Psoas muscle (tissue), 8 donors: ENCODE measurements around the gene CCDC184. TPM values are rescaled to one million over a fixed set of nuclear protein-coding genes. Genes with fewer than 3 reads are reported as not detected.
"Not testable (repeated sequence)": the region's sequence is repeated elsewhere in the genome, so short reads cannot be mapped to it uniquely, and the experiment has no call there.

Experiments used
- ATAC-seq, 4 donors: fragments of 200-7000 bp; cut with Tn5 transposase; one replicate each; pipeline ENCODE4 v1.9.1; 2020; ENCODE audit warnings: moderate library complexity in 3 of 4, mild to moderate bottlenecking in 2 of 4
- DNase-seq, 2 donors: peaks; one replicate each; pipeline ENCODE4 v3.0.0-alpha.2; 2020
- H3K27ac ChIP-seq: fragments of 200-600 bp; one replicate; pipeline ENCODE4 v1.8.0; 2022
- H3K27me3 ChIP-seq, 3 donors: fragments of 200-600 bp in 1 of 3; one replicate each; pipeline versions ENCODE4 v1.6.1 to v1.8.0; 2013 to 2022; ENCODE audit warnings: low read length in 2 of 3, mild to moderate bottlenecking in 2 of 3, moderate library complexity in 1 of 3; ENCODE audit not compliant: insufficient read depth in 3 of 3
- H3K36me3 ChIP-seq, 2 donors: fragments of 200-600 bp in 1 of 2; one replicate each; pipeline versions ENCODE4 v1.6.1 to v1.8.0; 2013 to 2022; ENCODE audit warnings: low read depth in 1 of 2, mild to moderate bottlenecking in 1 of 2, moderate library complexity in 1 of 2; ENCODE audit not compliant: insufficient read depth in 1 of 2
- H3K4me1 ChIP-seq: fragments of 200-600 bp; one replicate; pipeline ENCODE4 v1.8.0; 2022
- H3K4me3 ChIP-seq: fragments of 200-600 bp; one replicate; pipeline ENCODE4 v1.8.0; 2022; ENCODE audit warnings: mild to moderate bottlenecking
- H3K9me3 ChIP-seq: fragments of 200-600 bp; one replicate; pipeline ENCODE4 v1.8.0; 2022
- WGBS, 3 donors: extraction: QIAGEN DNeasy Blood & Tissue Kit; methylation state at CpG; one replicate each; pipeline versions ENCODE4 v1.1.6 to v1.1.7; 2013; 5-methylcytosine and 5-hydroxymethylcytosine counted together
- intact Hi-C, 2 donors: fragments of 100-400 bp; cut with DNase I; formaldehyde crosslinking; loops; one replicate each; pipeline versions ENCODE4 v1.11.0 to v1.14.2; 2022
- polyA plus RNA-seq, 3 donors: library from polyadenylated mRNA; stranded (reverse); fragments of 200-250 nt; gene quantifications; one replicate each; pipeline ENCODE4 v1.2.3, GENCODE V29; 2013
- total RNA-seq, 4 donors: library from RNA; stranded (reverse); fragmentation: NEBNext Ultra II Directional in 2 of 4; extraction: Animal tissue kit (Norgen Biotek cat#: 25700) in 2 of 4; gene quantifications; one replicate each; pipeline versions ENCODE4 v1.2.1 to v1.2.4, GENCODE V29; 2021 to 2023
- TF ChIP-seq, protein P1 (sequence below): fragments of 200-600 bp; IDR thresholded peaks from one replicate; pipeline ENCODE4 v1.8.0; 2022; ENCODE audit warnings: antibody characterized with exemption
- donor health status: healthy with polysubstance abuse.
- donor health status: DM: no; HTN: no; CAD: no; lungs with moderate emphysema.
- donor health status: Bipolar disorder and iron deficiency.
- donor health status: healthy.
- donor health status: DM: yes; HTN: yes; CAD: no.
- donor health status: DM: no; HTN: no; CAD: no.
- donor health status: DM: no; HTN: no; CAD: no.
- donor health status: DM: yes; HTN: yes; CAD: no.

CCDC184 gene
- total and polyA plus RNA-seq, 7 donors: 0.16 to 0.84 (median 0.49) TPM

- intact Hi-C loops: no loop called here
- DNase-seq: no peak
- WGBS, 3 donors: 48 to 66% (median 64%) methylated on average over 3 of the region's 3 CpGs
- H3K4me3 ChIP-seq: no peak overlapping the region
- peaks cover 25% of the 10 kb centered on the region for H3K4me1 ChIP-seq
- H3K27me3 ChIP-seq: no peaks in the 10 kb centered on the region
- TF ChIP-seq, protein P1, sequence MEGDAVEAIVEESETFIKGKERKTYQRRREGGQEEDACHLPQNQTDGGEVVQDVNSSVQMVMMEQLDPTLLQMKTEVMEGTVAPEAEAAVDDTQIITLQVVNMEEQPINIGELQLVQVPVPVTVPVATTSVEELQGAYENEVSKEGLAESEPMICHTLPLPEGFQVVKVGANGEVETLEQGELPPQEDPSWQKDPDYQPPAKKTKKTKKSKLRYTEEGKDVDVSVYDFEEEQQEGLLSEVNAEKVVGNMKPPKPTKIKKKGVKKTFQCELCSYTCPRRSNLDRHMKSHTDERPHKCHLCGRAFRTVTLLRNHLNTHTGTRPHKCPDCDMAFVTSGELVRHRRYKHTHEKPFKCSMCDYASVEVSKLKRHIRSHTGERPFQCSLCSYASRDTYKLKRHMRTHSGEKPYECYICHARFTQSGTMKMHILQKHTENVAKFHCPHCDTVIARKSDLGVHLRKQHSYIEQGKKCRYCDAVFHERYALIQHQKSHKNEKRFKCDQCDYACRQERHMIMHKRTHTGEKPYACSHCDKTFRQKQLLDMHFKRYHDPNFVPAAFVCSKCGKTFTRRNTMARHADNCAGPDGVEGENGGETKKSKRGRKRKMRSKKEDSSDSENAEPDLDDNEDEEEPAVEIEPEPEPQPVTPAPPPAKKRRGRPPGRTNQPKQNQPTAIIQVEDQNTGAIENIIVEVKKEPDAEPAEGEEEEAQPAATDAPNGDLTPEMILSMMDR: no peak
- peak overlapping the region; percentile 96 for H3K27ac ChIP-seq
- no peak for ATAC-seq
- no peaks in the 10 kb centered on the region for H3K9me3 ChIP-seq
- H3K36me3 ChIP-seq: peaks cover 4 to 21% of the 10 kb centered on the region in 2 donors
Measured at GRCh38 chr12:48201091-48201490, 17.6 kb downstream of the CCDC184 start.

- WGBS, 3 donors: 92 to 95% (median 93%) methylated on average over 3 of the region's 3 CpGs
- peaks cover 4 to 25% of the 10 kb centered on the region in 2 donors for H3K36me3 ChIP-seq
- no peak overlapping the region for H3K4me3 ChIP-seq
- no peaks in the 10 kb centered on the region for H3K9me3 ChIP-seq
- intact Hi-C loops: no loop called here
- DNase-seq (no peak), ATAC-seq (no peak)
- no peak overlapping the region for H3K27ac ChIP-seq
- no peaks in the 10 kb centered on the region for H3K27me3 ChIP-seq
- TF ChIP-seq, protein P1: no peak
- peaks cover 25% of the 10 kb centered on the region for H3K4me1 ChIP-seq
Measured at GRCh38 chr12:48201516-48201915, 18.1 kb downstream of the CCDC184 start.

DNA sequence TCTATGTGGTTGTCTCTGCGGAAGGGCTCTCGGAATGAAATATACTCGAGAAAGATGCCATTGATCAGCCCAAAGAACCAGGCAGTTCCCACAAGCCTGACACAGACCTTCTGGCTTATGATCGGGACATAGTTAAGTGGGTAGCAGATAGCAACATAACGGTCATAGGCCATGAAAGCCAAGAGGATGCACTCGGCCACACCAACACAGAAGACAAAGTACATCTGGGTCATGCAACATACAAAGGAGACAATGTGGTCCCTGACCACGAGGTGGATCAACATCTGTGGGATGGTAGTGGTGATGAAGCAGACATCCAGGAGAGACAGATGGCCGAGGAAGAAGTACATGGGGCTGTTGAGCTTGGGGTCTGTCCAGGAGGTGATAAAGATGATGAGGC, 19.3 kb downstream of the CCDC184 start:
- WGBS, 3 donors: 88 to 90% (median 89%) methylated on average over 8 of the region's 8 CpGs
- peaks cover 8% of the 10 kb centered on the region for H3K9me3 ChIP-seq

GRCh38 chr12:48203192-48203591, 19.7 kb downstream of the CCDC184 start, which contains the start of gene OR10AD1:
OR10AD1 (minus strand) TSS chr12:48203292; CDS start chr12:48203292, 0 bp downstream.
- DNase-seq (no peak), ATAC-seq (no peak)
- H3K27ac ChIP-seq: no peak within 1 kb of the TSS
- H3K4me1 ChIP-seq: peaks cover 17% of the 10 kb centered on the region
- intact Hi-C loops: no loop called here
- H3K4me3 ChIP-seq: no peak within 1 kb of the TSS
- no peaks in the 10 kb centered on the region for H3K27me3 ChIP-seq
- WGBS, 3 donors: 71 to 85% (median 79%) methylated on average over 4 of the region's 4 CpGs
- peaks cover 4 to 25% of the 10 kb centered on the region in 2 donors for H3K36me3 ChIP-seq
- H3K9me3 ChIP-seq: peaks cover 8% of the 10 kb centered on the region
- TF ChIP-seq, protein P1: no peak

More for the DNA sequence above, 19.3 kb downstream of the CCDC184 start:
- Histone ChIP-seq H3K4me1 (peaks cover 17% of the 10 kb centered on the region), H3K27me3 (no peaks in the 10 kb centered on the region), H3K36me3 (peaks cover 4 to 25% of the 10 kb centered on the region in 2 donors), H3K4me3 (no peak overlapping the region), H3K27ac (no peak overlapping the region)
- TF ChIP-seq, protein P1: no peak
- DNase-seq (no peak), ATAC-seq (no peak)
- intact Hi-C loops: no loop called here

- intact Hi-C loops: not testable (repeated sequence)
Measured at GRCh38 chr12:48209495-48209894, 26.1 kb downstream of the CCDC184 start.

More at GRCh38 chr12:48209495-48209894, 26.1 kb downstream of the CCDC184 start:
- not testable (repeated sequence) for H3K27me3 ChIP-seq, H3K9me3 ChIP-seq, DNase-seq, ATAC-seq, H3K4me3 ChIP-seq, H3K27ac ChIP-seq, H3K4me1 ChIP-seq
- WGBS, 3 donors: 97 to 100% (median 100%) methylated on average over 1 of the region's 2 CpGs
- peaks cover 4 to 20% of the 10 kb centered on the region in 2 donors for H3K36me3 ChIP-seq
